HG02678 (cell line): ENCODE measurements around the gene ZNF496.
"Not testable (repeated sequence)": the region's sequence is repeated elsewhere in the genome, so short reads cannot be mapped to it uniquely, and the experiment has no call there.

Experiments used
- ATAC-seq: cut with Tn5 transposase; IDR thresholded peaks from one replicate; pipeline ENCODE4 v1.9.1; 2021; ENCODE audit warnings: mild to moderate bottlenecking, moderate library complexity; ENCODE audit not compliant: unreplicated experiment

ZNF496 gene

GRCh38 chr1:247331525-247332214 lies at the start of gene ZNF496:
Gene ZNF496 (minus strand): TSS chr1:247331867. CDS start chr1:247329578, 2,289 bp downstream.
- ATAC-seq, result peak; percentile 58

- no peak for ATAC-seq
Observed at GRCh38 chr1:247378334-247379073, 46.8 kb upstream of the ZNF496 start.

GRCh38 chr1:247377656-247378055 lies 46.0 kb upstream of the ZNF496 start:
- not testable (repeated sequence) for ATAC-seq

- no peak for ATAC-seq
Observed at GRCh38 chr1:247376659-247377058, 45.0 kb upstream of the ZNF496 start.

- no peak for ATAC-seq
Observed at GRCh38 chr1:247375747-247376146, 44.1 kb upstream of the ZNF496 start.

GRCh38 chr1:247374651-247375334 lies 43.1 kb upstream of the ZNF496 start:
- not testable (repeated sequence) for ATAC-seq

GRCh38 chr1:247373721-247374141 lies 42.1 kb upstream of the ZNF496 start:
- peak; percentile 75 for ATAC-seq

- no peak for ATAC-seq
Observed at GRCh38 chr1:247371801-247372259, 40.2 kb upstream of the ZNF496 start.

- ATAC-seq, result no peak
Observed at GRCh38 chr1:247370786-247371732, 39.4 kb upstream of the ZNF496 start.

GRCh38 chr1:247368490-247369145 lies 37.0 kb upstream of the ZNF496 start:
- no peak for ATAC-seq

- ATAC-seq, result no peak
Observed at GRCh38 chr1:247367786-247368422, 36.2 kb upstream of the ZNF496 start.

- ATAC-seq, result no peak
Observed at GRCh38 chr1:247366926-247367645, 35.4 kb upstream of the ZNF496 start.

GRCh38 chr1:247366345-247366744 lies 34.7 kb upstream of the ZNF496 start:
- not testable (repeated sequence) for ATAC-seq

- no peak for ATAC-seq
Observed at GRCh38 chr1:247365023-247365422, 33.4 kb upstream of the ZNF496 start.

- ATAC-seq, result not testable (repeated sequence)
Observed at GRCh38 chr1:247363000-247363399, 31.3 kb upstream of the ZNF496 start.

- no peak for ATAC-seq
Observed at GRCh38 chr1:247362153-247362552, 30.5 kb upstream of the ZNF496 start.

GRCh38 chr1:247360991-247361731 lies 29.5 kb upstream of the ZNF496 start:
- no peak for ATAC-seq
